NCI-H187 (cell line): ENCODE measurements around the gene NLRP5.
"Not testable (repeated sequence)": the region's sequence is repeated elsewhere in the genome, so short reads cannot be mapped to it uniquely, and the experiment has no call there.

Experiments used
- DNase-seq, 2 experiments: peaks; one replicate each; lab custom pipeline; 2025; lab: John Stamatoyannopoulos, UW

Gene NLRP5

GRCh38 chr19:55986487-55986886 is at the start of gene NLRP5:
TSS of gene NLRP5 (plus strand) at chr19:55986775.
- peak in 1 of 2 experiments; percentile 12 for DNase-seq

GRCh38 chr19:55939206-55939605 is 47.4 kb upstream of the NLRP5 start:
- no peak for DNase-seq

- no peak for DNase-seq
Observed at GRCh38 chr19:55940306-55940705, 46.3 kb upstream of the NLRP5 start.

DNA sequence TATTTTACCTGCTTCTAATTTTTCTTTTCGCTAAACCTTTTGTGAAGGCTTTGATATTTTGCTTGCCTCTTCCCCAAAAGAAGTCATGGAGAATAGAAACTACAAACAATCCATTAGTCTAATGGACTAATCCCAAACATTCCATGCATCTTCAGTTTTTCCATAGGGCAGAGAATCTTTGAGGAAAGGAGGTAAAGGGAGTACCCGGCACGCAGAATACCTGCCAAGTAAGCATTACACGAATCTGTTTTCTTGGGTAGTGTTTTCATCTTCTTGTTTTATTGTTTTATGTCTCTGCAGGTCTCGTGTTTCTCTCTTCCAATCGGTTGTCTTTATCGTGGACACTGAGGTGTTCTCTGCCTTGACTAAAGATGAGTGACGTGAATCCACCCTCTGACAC is 39.0 kb upstream of the NLRP5 start, which contains the start of gene NLRP8:
TSS of gene NLRP8 (plus strand) at position 301 of the 400 bp plus-strand sequence.
- DNase-seq, result no peak

DNA sequence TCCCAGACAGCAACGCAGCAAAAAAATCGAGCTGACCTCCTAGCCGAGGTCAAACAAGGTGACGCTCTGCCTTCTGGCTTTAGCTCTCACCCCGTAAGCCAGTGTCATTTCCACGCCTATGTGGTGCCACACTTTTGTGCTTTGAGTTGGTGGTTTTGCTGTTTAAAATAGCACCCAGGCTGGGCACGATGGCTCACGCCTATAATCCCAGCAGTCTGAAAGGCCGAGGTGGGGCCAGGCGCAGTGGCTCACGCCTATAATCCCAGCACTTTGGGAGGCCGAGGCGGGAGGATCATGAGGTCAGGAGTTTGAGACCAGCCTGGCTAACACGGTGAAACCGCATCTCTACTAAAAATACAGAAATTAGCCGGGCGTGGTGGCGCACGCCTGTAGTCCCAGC is 36.0 kb upstream of the NLRP5 start:
- DNase-seq, result not testable (repeated sequence)

GRCh38 chr19:55956431-55956830 is 30.1 kb upstream of the NLRP5 start:
- DNase-seq, result no peak

DNA sequence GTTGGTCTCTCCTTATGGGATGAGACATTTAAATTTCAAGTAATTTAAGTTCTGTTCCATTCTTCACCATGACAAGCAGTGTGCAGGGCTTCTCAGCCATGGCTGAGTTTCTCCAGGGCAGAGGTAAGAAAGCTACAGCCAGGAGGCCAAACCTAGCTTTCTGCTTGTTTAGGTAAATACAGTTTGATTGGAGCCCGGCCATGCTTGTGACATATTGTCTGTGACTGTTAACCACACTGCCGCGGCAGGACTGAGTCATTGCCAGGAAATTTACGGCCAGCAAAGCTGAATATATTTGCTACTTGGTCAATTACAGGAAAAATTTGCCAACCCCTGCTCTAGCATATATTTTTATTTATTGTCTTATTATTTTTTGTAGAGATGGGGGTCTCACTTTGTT is 28.2 kb upstream of the NLRP5 start:
- no peak for DNase-seq

GRCh38 chr19:55959996-55960675 is 26.4 kb upstream of the NLRP5 start:
- DNase-seq, result no peak

- DNase-seq, result no peak
Observed at GRCh38 chr19:55962186-55962585, 24.4 kb upstream of the NLRP5 start.

DNA sequence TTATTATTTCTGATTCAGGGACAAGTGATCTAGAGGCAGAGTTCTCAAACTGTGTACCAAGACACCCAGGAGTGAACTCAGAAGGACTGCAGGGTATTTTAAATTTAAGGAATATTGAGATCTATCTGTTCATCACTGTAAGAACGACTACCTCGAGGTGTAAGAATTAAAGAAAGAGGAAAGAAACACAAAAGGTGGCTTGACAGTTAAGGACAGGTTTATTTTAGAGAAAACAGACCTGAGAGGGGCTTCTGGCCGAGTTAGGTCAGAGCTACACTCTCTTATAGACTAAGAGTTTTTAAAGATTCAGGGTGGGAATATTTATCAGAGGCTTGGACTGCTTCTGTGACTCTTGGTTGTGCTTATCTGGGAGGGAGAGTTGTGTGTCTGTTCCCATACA is 12.6 kb upstream of the NLRP5 start:
- DNase-seq, result no peak

- no peak for DNase-seq
Observed at GRCh38 chr19:55980415-55980814, 6.2 kb upstream of the NLRP5 start.

- DNase-seq, result no peak
Observed at GRCh38 chr19:55985254-55985653, 1.3 kb upstream of the NLRP5 start.

- no peak for DNase-seq
Observed at GRCh38 chr19:55990831-55991230, 4.3 kb downstream of the NLRP5 start.

DNA sequence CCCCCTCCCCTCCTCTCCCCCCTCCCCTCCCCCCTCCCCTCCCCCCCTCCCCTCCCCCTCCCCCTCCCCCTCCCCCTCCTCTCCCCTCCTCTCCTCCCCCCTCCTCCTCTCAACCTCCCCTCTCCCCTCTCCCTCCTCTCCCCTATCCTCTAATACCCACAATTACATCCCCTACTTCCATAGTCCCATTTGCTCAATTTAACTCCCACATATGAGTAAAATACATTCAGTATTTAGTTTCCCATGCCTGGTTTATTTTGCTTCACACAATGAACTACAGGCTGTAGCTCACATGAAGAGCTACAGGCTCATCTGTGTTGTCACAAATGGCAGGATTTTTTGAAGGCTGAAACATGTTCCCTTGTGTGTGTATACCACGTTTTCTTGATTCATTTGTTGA is 6.9 kb downstream of the NLRP5 start:
- DNase-seq, result no peak

DNA sequence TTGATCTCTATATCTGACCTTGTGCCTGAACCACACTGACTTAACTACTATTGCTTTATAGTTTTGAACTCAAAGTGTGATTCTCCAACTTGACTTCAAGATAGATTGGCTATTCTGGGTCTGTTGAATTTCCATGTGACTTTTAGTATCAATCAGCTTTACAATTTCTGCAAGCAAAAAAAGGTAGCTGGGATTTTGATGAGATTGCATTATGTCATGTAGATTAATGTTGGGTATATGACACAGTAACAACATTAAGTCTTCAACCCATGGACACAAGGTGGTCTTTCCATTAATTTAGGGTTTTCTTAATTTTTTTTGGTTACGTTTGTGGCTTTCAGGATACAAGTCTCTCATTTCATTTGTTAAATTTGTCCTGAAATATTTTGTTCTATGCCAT is 28.2 kb downstream of the NLRP5 start:
- DNase-seq, result no peak

- no peak for DNase-seq
Observed at GRCh38 chr19:56015756-56016155, 29.2 kb downstream of the NLRP5 start.

DNA sequence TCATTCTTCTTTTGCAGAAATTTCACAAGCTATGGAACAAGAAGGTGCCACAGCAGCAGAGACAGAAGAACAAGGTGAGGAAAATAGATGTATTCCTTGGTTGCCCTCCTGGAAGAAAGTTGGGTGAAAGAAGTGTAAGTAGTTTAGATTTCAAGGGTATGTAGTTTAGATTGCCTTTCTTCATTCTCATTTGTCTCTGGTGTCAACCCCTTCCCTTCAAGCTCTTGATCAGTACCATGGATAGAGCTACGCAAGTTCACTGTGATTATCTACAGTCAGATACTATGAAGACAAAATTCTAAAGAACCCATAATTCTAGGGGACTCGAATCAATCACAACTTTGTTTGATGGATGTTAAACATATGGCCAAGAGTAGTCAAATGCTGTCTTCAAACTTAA is 32.8 kb downstream of the NLRP5 start:
- not testable (repeated sequence) for DNase-seq

DNA sequence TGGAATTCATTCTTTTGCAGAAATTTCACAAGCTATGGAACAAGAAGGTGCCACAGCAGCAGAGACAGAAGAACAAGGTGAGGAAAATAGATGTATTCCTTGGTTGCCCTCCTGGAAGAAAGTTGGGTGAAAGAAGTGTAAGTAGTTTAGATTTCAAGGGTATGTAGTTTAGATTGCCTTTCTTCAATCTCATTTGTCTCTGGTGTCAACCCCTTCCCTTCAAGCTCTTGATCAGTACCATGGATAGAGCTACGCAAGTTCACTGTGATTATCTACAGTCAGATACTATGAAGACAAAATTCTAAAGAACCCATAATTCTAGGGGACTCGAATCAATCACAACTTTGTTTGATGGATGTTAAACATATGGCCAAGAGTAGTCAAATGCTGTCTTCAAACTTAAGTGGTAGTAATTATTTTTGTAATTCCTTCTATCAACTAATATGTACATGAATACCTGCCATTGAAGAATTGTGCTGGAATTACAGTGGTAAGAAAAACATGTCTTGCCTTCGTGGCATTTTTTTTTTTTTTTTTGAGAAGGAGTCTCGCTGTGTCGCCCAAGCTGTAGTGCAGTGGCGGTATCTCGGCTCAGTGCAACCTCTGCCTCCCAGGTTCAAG is 33.9 kb downstream of the NLRP5 start:
- DNase-seq, result not testable (repeated sequence)

- DNase-seq, result no peak
Observed at GRCh38 chr19:56026769-56027168, 40.2 kb downstream of the NLRP5 start.

DNA sequence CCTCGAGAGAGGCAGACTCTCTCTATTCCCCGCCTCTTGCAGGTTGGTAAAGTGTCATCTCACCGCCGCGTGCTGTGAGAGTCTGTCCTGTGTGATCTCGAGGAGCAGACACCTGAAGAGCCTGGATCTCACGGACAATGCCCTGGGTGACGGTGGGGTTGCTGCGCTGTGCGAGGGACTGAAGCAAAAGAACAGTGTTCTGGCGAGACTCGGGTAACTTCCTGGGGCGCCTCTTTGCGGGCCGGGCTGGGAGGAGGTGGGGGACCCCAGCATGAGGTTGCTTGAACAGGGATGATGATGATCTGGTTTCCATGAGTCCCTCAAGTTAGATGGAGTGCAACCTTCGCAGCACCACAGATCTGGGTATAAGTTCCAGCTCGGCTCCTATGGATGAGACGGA is 67.0 kb downstream of the NLRP5 start:
- DNase-seq, result no peak

GRCh38 chr19:56066152-56067023 is 79.8 kb downstream of the NLRP5 start:
- peak in 1 of 2 experiments; percentile 33 for DNase-seq

- no peak for DNase-seq
Observed at GRCh38 chr19:56069642-56070041, 83.1 kb downstream of the NLRP5 start.

DNA sequence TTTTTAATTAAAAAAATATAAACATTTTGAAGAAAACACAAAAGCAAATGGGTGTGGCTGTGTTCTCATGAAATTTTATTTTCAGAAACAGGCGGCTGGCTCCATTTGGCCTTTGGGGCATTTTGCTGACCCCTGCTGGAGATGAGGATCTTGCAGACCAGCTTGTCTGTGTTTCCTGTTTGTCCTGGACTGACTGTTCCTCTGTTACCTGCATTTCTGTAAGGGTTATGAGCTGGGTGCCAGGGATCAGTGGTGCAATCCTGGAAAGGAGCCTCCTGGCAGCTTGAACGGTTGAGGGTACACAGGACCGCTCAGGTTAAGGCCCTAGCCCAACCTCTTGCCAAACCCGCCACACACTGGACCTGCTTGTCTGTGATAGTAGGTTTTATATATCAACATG is 84.6 kb downstream of the NLRP5 start:
- no peak for DNase-seq
